ENCODE results near the gene OPA1.

Gene OPA1

GRCh38 chr3:193650585-193650984, 57.6 kb downstream of the OPA1 start:
- no peak for DNase-seq

GRCh38 chr3:193655831-193656433, 62.9 kb downstream of the OPA1 start:
- no peak for DNase-seq

GRCh38 chr3:193656445-193656844, 63.4 kb downstream of the OPA1 start:
- no peak for DNase-seq

- DNase-seq = no peak
Observed at GRCh38 chr3:193656878-193657282, 63.9 kb downstream of the OPA1 start.

- no peak for DNase-seq
Observed at GRCh38 chr3:193660171-193660570, 67.2 kb downstream of the OPA1 start.

- no peak for DNase-seq
Observed at GRCh38 chr3:193660698-193661411, 67.8 kb downstream of the OPA1 start.

- DNase-seq = no peak
Observed at GRCh38 chr3:193662757-193663322, 69.8 kb downstream of the OPA1 start.

- no peak for DNase-seq
Observed at GRCh38 chr3:193665370-193665989, 72.5 kb downstream of the OPA1 start.

- DNase-seq = no peak
Observed at GRCh38 chr3:193673845-193674244, 80.8 kb downstream of the OPA1 start.

- no peak for DNase-seq
Observed at GRCh38 chr3:193674714-193675113, 81.7 kb downstream of the OPA1 start.

- no peak for DNase-seq
Observed at GRCh38 chr3:193677734-193678133, 84.7 kb downstream of the OPA1 start.

- DNase-seq = no peak
Observed at GRCh38 chr3:193680220-193680619, 87.2 kb downstream of the OPA1 start.

GRCh38 chr3:193681631-193682030, 88.6 kb downstream of the OPA1 start:
- no peak for DNase-seq

- DNase-seq = no peak
Observed at GRCh38 chr3:193686665-193687483, 93.9 kb downstream of the OPA1 start.

- no peak for DNase-seq
Observed at GRCh38 chr3:193688834-193689714, 96.1 kb downstream of the OPA1 start.

GRCh38 chr3:193693774-193694173, 100.8 kb downstream of the OPA1 start:
- no peak for DNase-seq

GRCh38 chr3:193701953-193702635, 109.1 kb downstream of the OPA1 start:
- no peak for DNase-seq

GRCh38 chr3:193702967-193703366, 110.0 kb downstream of the OPA1 start:
- no peak for DNase-seq

GRCh38 chr3:193704431-193704830, 111.4 kb downstream of the OPA1 start:
- no peak for DNase-seq

- DNase-seq = no peak
Observed at GRCh38 chr3:193708270-193708669, 115.3 kb downstream of the OPA1 start.
